Measurements from ENCODE around the gene CDK11B.
"Not testable (repeated sequence)": the region's sequence is repeated elsewhere in the genome, so short reads cannot be mapped to it uniquely, and the experiment has no call there.

The CDK11B gene

DNA sequence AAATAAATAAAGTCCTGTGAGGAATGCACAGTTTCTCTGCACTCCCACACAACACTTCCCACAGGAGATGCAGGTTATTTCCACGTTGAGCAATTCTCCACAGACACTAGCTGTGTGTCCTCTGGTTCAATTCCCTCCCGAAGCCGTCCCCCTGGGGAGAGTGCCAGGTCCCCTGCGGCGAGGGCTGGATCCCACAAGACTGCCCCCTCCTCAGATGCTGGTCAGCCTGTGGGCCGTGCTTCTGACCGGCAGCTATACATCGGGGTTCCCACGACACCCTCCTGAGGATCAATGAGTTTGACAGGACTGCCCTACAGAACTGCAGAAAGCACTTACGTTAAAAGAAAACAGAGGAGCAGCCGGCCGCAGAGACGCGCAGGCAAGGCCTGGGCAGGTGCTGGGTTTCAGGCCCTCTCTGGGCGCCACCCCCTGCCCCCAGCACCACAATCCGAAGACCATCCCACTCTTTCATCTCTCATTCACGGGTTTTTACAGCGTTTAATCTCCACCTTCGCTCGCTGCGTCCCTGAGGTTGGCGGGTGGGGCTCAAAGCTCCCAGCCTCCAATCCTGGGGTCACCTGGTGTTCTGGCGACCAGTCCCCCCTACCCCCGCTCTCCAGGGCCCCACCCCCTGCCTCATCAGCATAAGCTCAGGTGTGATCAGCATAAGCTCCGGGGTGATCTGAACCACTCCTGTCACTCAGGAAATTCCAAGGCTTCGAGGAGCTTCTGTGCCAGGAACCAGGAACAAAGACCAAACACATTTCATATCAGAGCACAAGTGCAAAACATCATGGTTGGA, 24.5 kb upstream of the CDK11B start:
- in situ Hi-C loops (cut with MboI; ENCODE audit: low sequenced_read_pairs), result no loop called here

- in situ Hi-C loops (cut with MboI; ENCODE audit: low sequenced_read_pairs), result no loop called here
Measured at GRCh38 chr1:1680912-1681273, 22.1 kb upstream of the CDK11B start.

DNA sequence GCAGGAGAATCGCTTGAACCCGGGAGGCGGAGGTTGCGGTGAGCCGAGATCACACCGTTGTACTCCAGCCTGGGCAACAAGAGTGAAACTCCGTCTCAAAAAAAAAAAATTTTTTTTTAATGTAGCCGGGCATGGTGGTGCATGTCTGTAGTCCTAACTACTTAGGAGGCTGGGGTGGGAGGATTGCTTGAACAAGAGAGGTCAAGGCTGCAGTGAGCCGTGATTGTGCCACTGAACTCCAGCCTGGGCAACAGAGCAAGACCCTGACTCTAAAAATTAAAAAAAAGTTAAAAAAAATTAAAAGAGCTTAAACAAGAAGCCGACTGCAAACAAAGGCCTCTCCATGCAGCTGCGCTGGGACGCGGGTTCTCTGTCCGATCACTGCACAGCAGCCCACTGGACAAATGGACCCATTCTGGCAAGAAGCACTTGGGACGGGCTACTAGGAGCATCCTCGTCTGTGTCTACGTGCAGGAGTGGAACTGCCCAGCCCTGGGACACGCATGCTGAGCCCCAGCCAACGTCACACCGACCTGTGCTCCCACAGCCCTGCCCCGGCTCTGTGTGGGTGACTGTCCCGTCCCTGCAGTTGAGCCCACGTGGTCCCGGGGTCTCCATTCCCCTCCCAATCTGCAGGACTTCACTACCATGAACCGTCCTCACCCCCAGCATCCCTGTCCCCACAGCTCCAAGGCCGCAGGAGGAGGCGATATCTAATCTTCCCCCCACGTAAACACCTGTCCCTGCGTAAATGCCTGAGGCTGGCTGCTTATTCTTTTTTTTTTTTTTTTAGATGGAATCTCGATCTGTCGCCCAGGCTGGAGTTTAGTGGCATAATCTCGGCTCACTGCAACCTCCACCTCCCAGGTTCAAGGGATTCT, 21.5 kb upstream of the CDK11B start:
- in situ Hi-C loops (cut with MboI; ENCODE audit: low sequenced_read_pairs), result no loop called here

DNA sequence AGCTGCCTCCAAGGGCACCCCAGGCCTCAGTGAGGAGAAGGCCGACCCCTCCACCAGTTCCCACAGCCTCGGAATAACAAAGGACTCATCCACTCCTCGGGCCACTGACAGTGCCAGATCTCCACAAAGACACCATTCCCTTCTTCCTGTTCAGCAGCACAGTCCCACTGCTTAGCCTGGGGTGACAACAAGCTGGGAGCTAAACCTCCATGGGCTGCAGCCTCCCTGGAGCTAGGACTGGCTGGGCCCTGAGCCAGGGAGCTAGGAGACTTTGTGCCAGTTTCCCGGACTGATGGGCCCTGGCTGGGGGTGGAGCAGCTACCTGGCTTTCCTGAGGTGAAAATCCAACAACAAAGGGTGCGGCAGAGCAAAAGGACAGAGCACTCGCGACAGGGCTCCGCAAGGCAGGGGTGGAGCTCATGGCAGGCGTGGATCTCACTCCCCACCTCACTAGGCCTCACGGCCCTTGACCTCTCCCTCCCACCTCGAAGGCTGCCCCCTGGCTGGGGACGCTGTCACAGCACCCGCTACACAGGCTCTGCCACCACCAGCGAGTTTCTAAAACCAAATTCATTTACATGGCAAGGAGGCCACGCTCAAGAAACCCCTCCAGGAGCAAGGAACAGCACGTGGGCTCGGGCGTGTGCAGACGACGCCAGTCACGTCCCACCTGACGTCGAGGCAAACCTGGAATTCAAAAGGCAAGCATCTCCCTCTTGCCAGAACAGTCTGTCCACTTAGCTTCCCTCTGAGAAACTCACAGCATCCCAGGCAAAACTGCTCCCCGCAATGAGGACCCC, 20.0 kb upstream of the CDK11B start:
- in situ Hi-C loops (cut with MboI; ENCODE audit: low sequenced_read_pairs), result no loop called here

GRCh38 chr1:1677718-1678580, 19.1 kb upstream of the CDK11B start:
- in situ Hi-C loops (cut with MboI; ENCODE audit: low sequenced_read_pairs), result no loop called here

DNA sequence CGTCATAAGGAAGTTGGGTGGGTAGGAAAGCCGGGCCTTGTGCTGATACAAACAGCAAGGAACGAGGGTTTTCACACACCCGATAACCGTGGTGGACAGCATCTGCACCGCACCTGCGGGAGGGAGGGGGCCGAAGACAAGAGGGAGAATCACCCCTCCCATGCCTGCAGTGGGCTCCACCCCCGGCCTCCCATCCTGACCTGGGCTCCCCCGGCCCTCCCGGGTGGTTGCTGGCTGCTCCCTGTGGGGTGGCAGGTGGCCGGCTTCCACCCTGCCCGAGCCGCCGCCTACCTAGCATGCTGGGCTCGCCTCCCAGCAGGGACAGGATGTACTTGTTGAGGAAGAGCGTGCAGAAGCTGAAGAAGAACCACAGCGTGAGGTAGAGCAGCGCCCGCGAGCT, 17.3 kb upstream of the CDK11B start:
- in situ Hi-C loops (cut with MboI; ENCODE audit: low sequenced_read_pairs), result not testable (repeated sequence)

DNA sequence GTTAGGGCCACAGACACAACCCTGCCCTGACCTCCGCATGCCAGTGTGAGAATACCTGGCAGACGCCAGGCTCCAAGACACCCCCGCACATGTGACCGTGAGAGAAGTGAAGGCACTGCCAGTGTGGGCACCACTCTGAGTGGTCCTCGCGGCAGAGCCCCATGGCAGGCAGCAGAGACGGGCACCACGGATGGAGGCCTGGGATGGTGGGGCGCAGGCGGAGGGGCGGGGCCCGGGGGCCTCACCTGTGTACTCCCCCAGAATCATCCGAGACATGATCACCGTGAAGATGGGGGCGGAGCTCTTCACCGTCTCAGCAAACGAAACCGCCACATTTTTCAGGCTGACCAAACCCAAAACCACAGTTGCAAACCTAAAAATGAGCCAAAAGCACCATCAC, 16.4 kb upstream of the CDK11B start:
- in situ Hi-C loops (cut with MboI; ENCODE audit: low sequenced_read_pairs), result not testable (repeated sequence)

DNA sequence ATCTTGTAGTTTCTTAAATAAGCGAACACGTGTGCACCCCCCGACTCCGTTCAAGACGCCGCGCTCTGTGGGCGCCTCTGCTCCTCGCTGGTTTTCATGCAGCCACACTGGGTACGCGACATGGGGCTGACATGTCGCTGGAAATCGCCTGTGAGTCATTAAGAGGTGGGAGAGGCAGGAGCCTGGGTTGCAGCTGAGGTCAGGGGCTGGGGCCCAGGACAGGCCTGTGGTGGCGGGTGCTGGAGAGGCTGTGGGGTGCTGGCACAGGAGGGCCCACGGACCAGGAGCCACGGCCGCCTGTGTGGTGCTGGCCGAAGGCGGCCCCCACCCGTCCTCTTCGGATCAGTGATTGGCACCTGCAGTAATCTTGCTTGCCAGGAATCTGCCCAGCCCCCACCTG, 16.0 kb upstream of the CDK11B start:
- in situ Hi-C loops (cut with MboI; ENCODE audit: low sequenced_read_pairs), result not testable (repeated sequence)

DNA sequence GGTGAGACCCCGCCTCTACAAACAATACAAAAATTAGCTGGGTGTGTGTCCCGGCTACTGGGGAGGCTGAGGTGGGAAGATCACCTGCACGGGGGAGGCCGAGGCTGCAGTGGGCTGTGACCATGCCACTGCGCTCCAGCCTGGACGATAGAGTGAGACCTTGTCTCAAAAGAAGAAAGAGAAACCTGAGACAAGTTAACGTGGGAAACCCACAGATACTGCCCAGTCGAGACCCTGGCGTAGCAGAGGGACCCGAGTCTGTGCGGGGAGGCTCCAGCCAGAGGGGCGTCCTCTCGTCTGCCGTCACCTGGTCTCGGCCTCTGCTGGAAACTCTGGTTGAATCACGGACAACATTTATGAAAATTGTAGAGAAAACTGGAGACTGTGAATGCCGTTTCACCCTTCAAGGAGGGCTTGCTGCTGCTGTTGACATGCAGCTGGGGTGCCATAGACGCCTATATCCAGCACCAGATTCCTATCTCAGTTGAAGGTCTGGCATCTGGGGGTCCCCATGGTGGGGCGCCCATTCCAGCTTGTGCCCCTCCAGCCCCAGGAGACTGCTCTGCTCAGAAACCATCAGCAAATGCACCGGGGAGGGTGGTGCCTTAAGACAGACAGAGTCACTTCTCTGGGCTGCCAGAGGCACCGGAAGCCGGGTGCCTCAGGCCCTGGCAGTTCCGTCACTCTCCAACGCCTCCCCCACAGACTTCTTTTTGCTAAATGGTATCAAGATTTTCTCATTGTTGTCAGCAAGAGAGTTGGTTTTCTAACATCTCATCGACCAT, 13.6 kb upstream of the CDK11B start:
- in situ Hi-C loops (cut with MboI; ENCODE audit: low sequenced_read_pairs), result no loop called here

DNA sequence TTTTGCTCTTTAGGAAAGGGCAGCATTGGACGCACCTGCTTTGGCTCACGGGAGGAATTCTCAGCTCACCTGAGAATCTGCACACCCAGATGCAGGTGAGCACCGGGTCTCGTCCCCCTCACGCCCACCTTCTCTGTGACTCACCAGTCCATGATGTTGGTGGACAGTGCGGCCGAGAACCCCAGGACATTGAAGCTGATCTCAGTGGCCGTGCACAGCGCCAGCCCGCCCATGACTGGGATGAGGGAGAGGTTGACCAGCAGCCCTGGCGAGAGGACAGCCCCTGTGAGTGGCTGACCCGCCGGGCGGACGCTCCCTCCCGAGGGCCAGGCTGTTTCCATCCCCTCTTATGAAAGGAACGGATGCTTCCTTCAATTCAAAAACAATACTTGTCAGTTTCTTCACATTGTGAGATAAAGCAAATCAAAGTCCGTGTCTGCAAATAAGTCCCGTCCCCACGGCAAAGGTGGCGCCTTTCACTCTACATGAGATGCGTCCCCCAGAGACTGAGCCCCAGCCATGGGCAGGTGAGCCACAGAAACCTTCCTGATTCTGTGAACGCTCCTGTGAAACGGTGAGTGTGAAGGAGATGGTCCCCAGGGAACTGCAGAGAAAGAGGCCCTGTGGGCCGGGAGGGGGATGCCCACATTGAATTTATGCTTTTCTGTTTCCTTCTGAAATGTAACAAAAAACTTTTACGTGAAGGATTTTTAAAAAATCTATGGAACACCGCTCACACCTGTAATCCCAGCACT, 12.7 kb upstream of the CDK11B start:
- in situ Hi-C loops (cut with MboI; ENCODE audit: low sequenced_read_pairs), result no loop called here

- in situ Hi-C loops (cut with MboI; ENCODE audit: low sequenced_read_pairs), result no loop called here
Measured at GRCh38 chr1:1670866-1671265, 12.1 kb upstream of the CDK11B start.

DNA sequence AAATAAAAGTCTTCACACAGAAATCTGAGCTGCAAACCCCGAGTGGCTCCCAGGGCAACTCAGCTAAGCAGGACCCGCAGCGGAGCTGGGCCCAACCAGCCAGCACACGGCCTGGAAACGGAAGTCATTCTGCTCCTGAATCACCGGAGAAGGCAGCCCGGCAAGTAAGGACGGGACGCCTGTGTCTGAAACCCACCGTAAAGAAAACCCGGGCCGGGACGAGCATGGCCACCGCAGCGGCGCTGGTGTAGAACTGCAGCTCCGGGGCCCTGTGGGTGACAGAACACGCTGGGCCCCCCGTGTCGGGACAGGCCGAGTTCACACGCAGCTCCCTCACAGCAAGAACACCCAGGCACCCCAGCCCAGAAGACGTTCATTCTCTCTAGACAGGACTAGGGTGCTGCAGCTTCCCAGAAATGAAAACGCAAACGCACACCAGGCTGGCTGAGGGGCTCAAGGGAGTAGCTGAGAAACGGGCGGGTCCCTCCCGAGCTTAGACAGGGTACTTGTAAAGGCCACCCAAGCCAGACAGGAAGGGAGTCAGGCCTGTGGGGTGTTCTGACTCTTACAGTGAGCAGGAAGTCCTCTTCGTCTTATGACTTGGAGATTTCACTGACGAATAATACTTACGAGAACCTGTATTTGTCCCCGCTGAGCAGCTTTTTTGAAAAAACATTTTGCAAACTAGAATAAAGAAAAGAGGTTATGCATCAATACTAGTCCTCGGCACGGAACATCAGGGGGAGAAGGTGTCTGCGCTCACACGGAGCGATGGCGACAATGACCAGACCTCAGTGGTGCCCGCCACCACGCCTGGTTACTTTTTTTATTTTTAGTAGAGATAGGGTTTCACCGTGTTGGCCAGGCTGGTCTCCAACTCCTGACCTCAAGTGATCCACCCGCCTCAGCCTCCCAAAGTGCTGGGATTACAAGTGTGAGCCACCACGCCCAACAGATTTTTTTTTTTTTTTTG, 10.9 kb upstream of the CDK11B start:
- in situ Hi-C loops (cut with MboI; ENCODE audit: low sequenced_read_pairs), result no loop called here

GRCh38 chr1:1666526-1666925, 7.7 kb upstream of the CDK11B start:
- in situ Hi-C loops (cut with MboI; ENCODE audit: low sequenced_read_pairs), result no loop called here

DNA sequence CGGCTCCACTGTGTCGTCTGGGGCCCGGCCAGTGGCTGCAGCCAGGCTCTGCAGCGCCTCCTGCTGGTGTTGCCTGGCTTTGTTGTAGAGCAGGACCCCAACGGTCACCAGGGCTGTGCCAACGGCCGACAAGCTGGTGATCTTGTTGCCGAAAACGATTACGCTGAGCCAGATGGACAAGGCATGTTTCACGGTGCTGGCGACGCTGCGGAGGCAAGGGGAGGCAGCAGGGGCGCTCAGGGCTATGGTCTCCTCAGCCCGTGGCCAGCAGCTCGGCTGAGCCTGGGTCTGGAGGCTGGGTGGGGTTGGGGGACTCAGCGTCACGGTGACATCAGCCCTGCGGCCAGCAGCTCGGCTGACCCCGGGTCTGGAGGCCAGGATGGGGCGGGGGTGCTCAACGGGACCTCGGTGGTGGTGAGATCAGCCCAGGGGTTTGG, 7.0 kb upstream of the CDK11B start:
- in situ Hi-C loops (cut with MboI; ENCODE audit: low sequenced_read_pairs), result no loop called here

- in situ Hi-C loops (cut with MboI; ENCODE audit: low sequenced_read_pairs), result no loop called here
Measured at GRCh38 chr1:1664941-1665814, 6.4 kb upstream of the CDK11B start.

- in situ Hi-C loops (cut with MboI; ENCODE audit: low sequenced_read_pairs), result not testable (repeated sequence)
Measured at GRCh38 chr1:1664318-1664717, 5.5 kb upstream of the CDK11B start.
